ENCODE measurements around the gene SASH3.

DNA sequence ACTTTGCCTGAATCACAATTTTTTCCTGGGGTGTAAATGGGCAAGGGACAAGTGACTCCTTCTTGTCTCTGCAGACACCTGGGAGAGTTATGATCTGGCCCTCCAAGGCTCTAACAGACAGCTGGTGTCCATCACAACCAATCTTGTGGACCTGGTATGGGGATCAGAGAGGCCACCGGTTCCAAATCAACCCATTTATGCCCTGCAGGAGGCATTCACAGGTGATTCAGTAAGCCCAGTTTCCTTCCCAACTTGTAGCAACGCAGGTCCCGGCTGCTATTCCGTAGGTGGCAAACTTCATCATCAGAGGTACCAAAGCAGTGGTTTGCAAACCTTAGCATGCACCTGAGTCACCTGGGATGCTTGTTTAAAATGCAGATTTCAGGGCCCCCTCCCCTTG, 32.2 kb upstream of the SASH3 start:
- TF ChIP-seq POLR2AphosphoS5 (IDR thresholded peaks at IDR 0.05) (no peak), POLR2A (IDR thresholded peaks at IDR 0.05; ENCODE audit: low read depth) (no peak)
- TF ChIP-seq, protein P1, sequence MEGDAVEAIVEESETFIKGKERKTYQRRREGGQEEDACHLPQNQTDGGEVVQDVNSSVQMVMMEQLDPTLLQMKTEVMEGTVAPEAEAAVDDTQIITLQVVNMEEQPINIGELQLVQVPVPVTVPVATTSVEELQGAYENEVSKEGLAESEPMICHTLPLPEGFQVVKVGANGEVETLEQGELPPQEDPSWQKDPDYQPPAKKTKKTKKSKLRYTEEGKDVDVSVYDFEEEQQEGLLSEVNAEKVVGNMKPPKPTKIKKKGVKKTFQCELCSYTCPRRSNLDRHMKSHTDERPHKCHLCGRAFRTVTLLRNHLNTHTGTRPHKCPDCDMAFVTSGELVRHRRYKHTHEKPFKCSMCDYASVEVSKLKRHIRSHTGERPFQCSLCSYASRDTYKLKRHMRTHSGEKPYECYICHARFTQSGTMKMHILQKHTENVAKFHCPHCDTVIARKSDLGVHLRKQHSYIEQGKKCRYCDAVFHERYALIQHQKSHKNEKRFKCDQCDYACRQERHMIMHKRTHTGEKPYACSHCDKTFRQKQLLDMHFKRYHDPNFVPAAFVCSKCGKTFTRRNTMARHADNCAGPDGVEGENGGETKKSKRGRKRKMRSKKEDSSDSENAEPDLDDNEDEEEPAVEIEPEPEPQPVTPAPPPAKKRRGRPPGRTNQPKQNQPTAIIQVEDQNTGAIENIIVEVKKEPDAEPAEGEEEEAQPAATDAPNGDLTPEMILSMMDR (IDR thresholded peaks at IDR 0.05), result no peak

Data from esophagus muscularis mucosa (tissue), 3 donors.